NCI-H2107 treated with DMSO at 0.1 percent for 48 hours (cell line): ENCODE measurements around the gene PTX4.

Source experiments
- DNase-seq: peaks from one replicate; lab custom pipeline; 2025; ENCODE audit not compliant: unreplicated experiment; lab: John Stamatoyannopoulos, UW

PTX4 gene

GRCh38 chr16:1464894-1465566, 23.7 kb downstream of the PTX4 start:
- DNase-seq: no peak

GRCh38 chr16:1464196-1464893, 24.4 kb downstream of the PTX4 start:
- no peak for DNase-seq

GRCh38 chr16:1461146-1461545, 27.6 kb downstream of the PTX4 start:
- DNase-seq: no peak

- DNase-seq: no peak
These were observed 28.1 kb downstream of the PTX4 start for GRCh38 chr16:1460602-1461138.

GRCh38 chr16:1459967-1460366, 28.8 kb downstream of the PTX4 start:
- no peak for DNase-seq

GRCh38 chr16:1458977-1459341, 29.8 kb downstream of the PTX4 start:
- DNase-seq: no peak

- DNase-seq: no peak
These were observed 30.3 kb downstream of the PTX4 start for GRCh38 chr16:1458336-1458976.

GRCh38 chr16:1457489-1458245, 31.1 kb downstream of the PTX4 start:
- DNase-seq: no peak

GRCh38 chr16:1456951-1457350, 31.8 kb downstream of the PTX4 start:
- DNase-seq: no peak

- no peak for DNase-seq
These were observed 33.3 kb downstream of the PTX4 start for GRCh38 chr16:1455190-1456171.

GRCh38 chr16:1454561-1454960, 34.2 kb downstream of the PTX4 start:
- DNase-seq: no peak

GRCh38 chr16:1453316-1453715, 35.4 kb downstream of the PTX4 start:
- DNase-seq: no peak

GRCh38 chr16:1452530-1452929, 36.2 kb downstream of the PTX4 start:
- no peak for DNase-seq

GRCh38 chr16:1451702-1452392, 36.9 kb downstream of the PTX4 start:
- no peak for DNase-seq

- no peak for DNase-seq
These were observed 37.9 kb downstream of the PTX4 start for GRCh38 chr16:1450841-1451240.

GRCh38 chr16:1450218-1450617, 38.5 kb downstream of the PTX4 start:
- no peak for DNase-seq

- DNase-seq: no peak
These were observed 39.4 kb downstream of the PTX4 start for GRCh38 chr16:1449201-1449788.

- no peak for DNase-seq
These were observed 40.1 kb downstream of the PTX4 start for GRCh38 chr16:1448536-1449116.

GRCh38 chr16:1447965-1448364, 40.8 kb downstream of the PTX4 start:
- DNase-seq: no peak
